ENCODE measurements around the gene MAD1L1. TPM values are rescaled to one million over a fixed set of nuclear protein-coding genes. Genes with fewer than 3 reads are reported as not detected.

Gene MAD1L1
- total and polyA plus RNA-seq, 2 of the 8 experiments (the other 6 are each of a cell fraction or from before 2014, with no cell fraction given), result 40.4 to 44.6 TPM

GRCh38 chr7:2230226-2230625, 2.5 kb downstream of the MAD1L1 start:
- Histone ChIP-seq H3K9ac (replicated peaks in 1 of 4; ENCODE audit: extremely low read depth in 1 of 4, low read depth in 3 of 4, low read length in 3 of 4) (no peak overlapping the region), H3K18ac (ENCODE audit: extremely low read depth, low read length) (no peak overlapping the region), H2BK15ac (ENCODE audit: low read length) (no peak overlapping the region), H2BK20ac (ENCODE audit: low read length) (no peak overlapping the region), H2BK5ac (ENCODE audit: low read depth, low read length) (no peak overlapping the region), H2BK120ac (replicated peaks; ENCODE audit: low read depth, low read length) (no peak overlapping the region), H2AFZ (ENCODE audit: low read length) (no peak overlapping the region), H4K8ac (ENCODE audit: extremely low read depth, insufficient read depth, low read length) (no peak overlapping the region), H3K4me1 (replicated peaks in 1 of 4; ENCODE audit: control insufficient read depth in 3 of 4, insufficient read depth in 4 of 4, low read length in 3 of 4) (peaks cover 0 to 2% (median 0%) of the 10 kb centered on the region in 4 experiments; a peak in 2 of 7 replicates), H3K14ac (ENCODE audit: insufficient read length) (no peak overlapping the region), H2BK12ac (ENCODE audit: low read depth, low read length) (no peak overlapping the region), H3K79me2 (ENCODE audit: control insufficient read depth in 1 of 2, insufficient read depth in 2 of 2, low read length in 2 of 2) (peaks cover 8 to 53% of the 10 kb centered on the region in 2 experiments), H3K36me3 (ENCODE audit: control insufficient read depth in 2 of 4, insufficient read depth in 4 of 4, low read length in 3 of 4) (peaks cover 10 to 34% (median 26%) of the 10 kb centered on the region in 4 experiments; a peak in 7 of 8 replicates), H3K23me2 (ENCODE audit: low read depth, low read length) (peaks cover 8% of the 10 kb centered on the region; the same call in 1 of the 2 replicates), H3K9me3 (ENCODE audit: insufficient read depth in 2 of 2, low read depth in 1 of 2, low read length in 1 of 2) (no peaks in the 10 kb centered on the region), H3K27ac (ENCODE audit: low read depth, low read length) (no peak overlapping the region), H3K27me3 (replicated peaks in 1 of 4; ENCODE audit: control insufficient read depth in 3 of 4, extremely low read depth in 1 of 4, insufficient read depth in 3 of 4, low read length in 3 of 4) (no peaks in the 10 kb centered on the region), H4K5ac (ENCODE audit: insufficient read length, low read depth, low read length) (no peak overlapping the region), H4K20me1 (replicated peaks in 1 of 2; ENCODE audit: control insufficient read depth in 1 of 2, insufficient read depth in 2 of 2, low read length in 2 of 2) (peaks cover 3 to 12% of the 10 kb centered on the region in 2 experiments), H2AK5ac (ENCODE audit: low read depth, low read length) (no peak overlapping the region), H3K23ac (ENCODE audit: insufficient read length) (no peak overlapping the region), H3K4me3 (ENCODE audit: extremely low read depth in 1 of 4, insufficient read depth in 2 of 4, low read depth in 3 of 4, low read length in 4 of 4) (no peak overlapping the region), H3K4me2 (ENCODE audit: insufficient read depth in 1 of 2, low read depth in 2 of 2, low read length in 2 of 2) (no peak overlapping the region), H3K79me1 (ENCODE audit: low read depth, low read length) (peaks cover 12% of the 10 kb centered on the region; the same call in 1 of the 2 replicates), H3K56ac (replicated peaks; ENCODE audit: insufficient read length, low read depth, low read length) (no peak overlapping the region), H4K91ac (replicated peaks; ENCODE audit: insufficient read length, low read length) (no peak overlapping the region), H3K4ac (replicated peaks; ENCODE audit: insufficient read length, low read depth, low read length) (no peak overlapping the region)
- CTCF ChIA-PET (ENCODE audit: partially characterized antibody), result no interaction called here
- POLR2A ChIA-PET (ENCODE audit: partially characterized antibody), result interaction anchor here (0.9 to 4.5 kb wide), 4 partner anchors 9 to 148 kb away, joined by 3 to 36 read pairs (median 3); partner anchors contain the start of genes MRM2 and NUDT1
- FAIRE-seq (no peak), DNase-seq (ENCODE audit: low read depth in 1 of 2, low spot score in 2 of 2) (no peak)
- 95% methylated on average over 8 of the region's 8 CpGs; no CpG with 5 or more reads in 1 of the 2 experiments for WGBS, 2 experiments (ENCODE audit: extremely low coverage in 1 of 2, insufficient coverage in 1 of 2, insufficient read length in 1 of 2, insufficient replicate concordance in 2 of 2, low coverage in 1 of 2, low lambda C conversion rate in 2 of 2, missing lambda C conversion rate in 1 of 2)
- TF ChIP-seq CTCF (IDR thresholded peaks at IDR 0.05; ENCODE audit: control extremely low read depth in 1 of 3, insufficient read depth in 1 of 3, low read depth in 1 of 3, low read length in 3 of 3) (no peak), MAX (IDR thresholded peaks at IDR 0.05) (no peak), RAD21 (IDR thresholded peaks at IDR 0.05 in 1 of 2, conservative IDR thresholded peaks at IDR 0.05 in 1 of 2; ENCODE audit: low read depth in 2 of 2, low read length in 2 of 2) (no peak), KDM5A (IDR thresholded peaks at IDR 0.05; ENCODE audit: low read length) (no peak), HDAC2 (IDR thresholded peaks at IDR 0.05; ENCODE audit: borderline replicate concordance in 1 of 2, low read depth in 2 of 2, low read length in 2 of 2) (no peak), SAP30 (IDR thresholded peaks at IDR 0.05; ENCODE audit: insufficient read depth, insufficient replicate concordance, low read length) (no peak), MAFK (IDR thresholded peaks at IDR 0.05; ENCODE audit: low read depth, low read length) (no peak), ZNF274 (IDR thresholded peaks at IDR 0.05; ENCODE audit: borderline replicate concordance, extremely low read depth, low read length) (no peak), SIN3A (conservative IDR thresholded peaks at IDR 0.05 in 1 of 2, IDR thresholded peaks at IDR 0.05 in 1 of 2; ENCODE audit: low read depth in 1 of 2, low read length in 2 of 2) (no peak)
